ENCODE results near the gene ZFP2.

Gene ZFP2

GRCh38 chr5:178981381-178981780 is 85.7 kb downstream of the ZFP2 start:
- TF ChIP-seq CTCF (IDR thresholded peaks at IDR 0.05; ENCODE audit: control extremely low read depth, extremely low read depth, low read depth, missing control alignments) = no peak

More at GRCh38 chr5:178981381-178981780, 85.7 kb downstream of the ZFP2 start:
- POLR2A ChIA-PET = no interaction called here
- DNase-seq (ENCODE audit: extremely low spot score) = no peak
- CTCF ChIA-PET = no interaction called here
